GM21723 (cell line): ENCODE measurements around the gene ADGRL3.

Source experiments
- ATAC-seq: cut with Tn5 transposase; IDR thresholded peaks from one replicate; pipeline ENCODE4 v1.9.1; 2021; ENCODE audit warnings: mild to moderate bottlenecking, moderate library complexity; ENCODE audit not compliant: unreplicated experiment

Gene ADGRL3

GRCh38 chr4:61200187-61200915 is at the start of gene ADGRL3:
ADGRL3 (plus strand) TSS chr4:61200326.
- ATAC-seq = no peak

GRCh38 chr4:61152433-61152832 is 47.7 kb upstream of the ADGRL3 start:
- ATAC-seq = no peak

GRCh38 chr4:61160478-61160877 is 39.6 kb upstream of the ADGRL3 start:
- ATAC-seq = no peak

- no peak for ATAC-seq
Measured at GRCh38 chr4:61162116-61162515, 38.0 kb upstream of the ADGRL3 start.

GRCh38 chr4:61173799-61174198 is 26.3 kb upstream of the ADGRL3 start:
- no peak for ATAC-seq

- no peak for ATAC-seq
Measured at GRCh38 chr4:61175495-61175894, 24.6 kb upstream of the ADGRL3 start.

GRCh38 chr4:61177367-61177766 is 22.8 kb upstream of the ADGRL3 start:
- ATAC-seq = no peak

GRCh38 chr4:61180405-61180804 is 19.7 kb upstream of the ADGRL3 start:
- ATAC-seq = no peak

- no peak for ATAC-seq
Measured at GRCh38 chr4:61182915-61183314, 17.2 kb upstream of the ADGRL3 start.

- ATAC-seq = no peak
Measured at GRCh38 chr4:61185288-61185687, 14.8 kb upstream of the ADGRL3 start.

- no peak for ATAC-seq
Measured at GRCh38 chr4:61192392-61192791, 7.7 kb upstream of the ADGRL3 start.

GRCh38 chr4:61193863-61194262 is 6.3 kb upstream of the ADGRL3 start:
- ATAC-seq = no peak

- no peak for ATAC-seq
Measured at GRCh38 chr4:61194571-61194970, 5.6 kb upstream of the ADGRL3 start.

- no peak for ATAC-seq
Measured at GRCh38 chr4:61195101-61195500, 5.0 kb upstream of the ADGRL3 start.

- no peak for ATAC-seq
Measured at GRCh38 chr4:61198686-61199085, 1.4 kb upstream of the ADGRL3 start.

- ATAC-seq = no peak
Measured at GRCh38 chr4:61199873-61200186, 296 bp upstream of the ADGRL3 start.

- ATAC-seq = no peak
Measured at GRCh38 chr4:61200916-61201526, 895 bp downstream of the ADGRL3 start.

- no peak for ATAC-seq
Measured at GRCh38 chr4:61201561-61201960, 1.4 kb downstream of the ADGRL3 start.

GRCh38 chr4:61201961-61202637 is 2.0 kb downstream of the ADGRL3 start:
- ATAC-seq = no peak

- ATAC-seq = no peak
Measured at GRCh38 chr4:61202638-61203435, 2.7 kb downstream of the ADGRL3 start.

- ATAC-seq = no peak
Measured at GRCh38 chr4:61203436-61203790, 3.3 kb downstream of the ADGRL3 start.
